NT2/D1 (cell line): ENCODE measurements around the gene SH3BP5.

ENCODE experiments used
- SUZ12 ChIP-seq: IDR thresholded peaks from 2 replicates; pipeline ENCODE4 v1.6.1; 2011; ENCODE audit not compliant: insufficient read length, insufficient read depth; ENCODE audit errors: extremely low read depth
- YY1 ChIP-seq: IDR thresholded peaks from 2 replicates; pipeline ENCODE4 v1.6.1; 2011; ENCODE audit not compliant: insufficient read length, insufficient read depth
- ZNF274 ChIP-seq: IDR thresholded peaks from 2 replicates; pipeline ENCODE4 v1.6.1; 2011; ENCODE audit warnings: mild to moderate bottlenecking, low read depth, low read length

DNA sequence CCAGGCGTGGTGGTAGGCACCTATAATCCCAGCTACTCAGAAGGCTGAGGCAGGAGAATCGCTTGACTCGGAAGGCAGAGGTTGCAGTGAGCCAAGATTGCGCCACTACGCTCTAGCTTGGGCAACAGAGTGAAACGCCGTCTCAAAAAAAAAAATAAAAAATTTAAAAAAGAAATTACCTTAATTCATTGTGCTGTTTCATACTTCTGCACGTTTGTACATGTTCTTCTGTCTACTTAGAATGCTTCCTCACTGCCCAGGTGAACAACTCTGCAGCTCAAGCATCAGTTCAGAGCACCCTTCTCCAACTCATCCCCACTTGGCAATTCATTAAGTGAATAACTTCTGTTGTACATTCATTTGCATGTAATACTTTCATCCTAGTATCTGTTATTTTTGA lies 112.3 kb downstream of the SH3BP5 start:
- TF ChIP-seq YY1 (no peak), ZNF274 (no peak), SUZ12 (no peak)
